Lung (tissue), 12 donors: ENCODE results near the gene TOLLIP. TPM values are rescaled to one million over a fixed set of nuclear protein-coding genes. Genes with fewer than 3 reads are reported as not detected.

ENCODE experiments used
- ATAC-seq: fragments of 200-7000 bp; cut with Tn5 transposase; one replicate; pipeline ENCODE4 v1.9.1; 2020; ENCODE audit warnings: moderate number of reproducible peaks; ENCODE audit not compliant: insufficient read depth, low FRiP score
- DNase-seq, 3 donors: peaks; one replicate each; pipeline ENCODE4 v3.0.0-alpha.2; 2013 to 2017
- H3K27ac ChIP-seq, 2 donors: one replicate each; pipeline ENCODE4 v1.5.1; 2013; ENCODE audit warnings: mild to moderate bottlenecking in 2 of 2, moderate library complexity in 2 of 2, control low read depth in 1 of 2, inconsistent platforms in 1 of 2, low read depth in 1 of 2, low read length in 1 of 2
- H3K27me3 ChIP-seq, 3 donors: one replicate each; pipeline ENCODE4 v1.5.1; 2013; ENCODE audit warnings: low read length in 2 of 3; ENCODE audit not compliant: control insufficient read depth in 3 of 3, insufficient read depth in 3 of 3
- H3K36me3 ChIP-seq, 4 donors: one replicate each; pipeline ENCODE4 v1.5.1; 2013; ENCODE audit warnings: low read length in 4 of 4, mild to moderate bottlenecking in 1 of 4, moderate library complexity in 1 of 4; ENCODE audit not compliant: control insufficient read depth in 4 of 4, insufficient read depth in 4 of 4
- H3K4me1 ChIP-seq, 5 donors: one replicate each; pipeline ENCODE4 v1.5.1; 2013; ENCODE audit warnings: low read length in 5 of 5, mild to moderate bottlenecking in 2 of 5, moderate library complexity in 1 of 5; ENCODE audit not compliant: control insufficient read depth in 5 of 5, insufficient read depth in 5 of 5
- H3K4me3 ChIP-seq: one replicate; pipeline ENCODE4 v1.5.1; 2013; ENCODE audit warnings: mild to moderate bottlenecking, control low read depth, moderate library complexity
- H3K9ac ChIP-seq, 2 donors: one replicate each; pipeline ENCODE4 v1.5.1; 2013; ENCODE audit warnings: low read length in 2 of 2, control low read depth in 1 of 2; ENCODE audit not compliant: insufficient read depth in 1 of 2
- H3K9me3 ChIP-seq, 4 donors: one replicate each; pipeline ENCODE4 v1.5.1; 2013; ENCODE audit warnings: low read length in 3 of 4, mild to moderate bottlenecking in 1 of 4, moderate library complexity in 1 of 4; ENCODE audit not compliant: control insufficient read depth in 4 of 4, insufficient read depth in 3 of 4
- CTCF ChIP-seq: IDR thresholded peaks from 2 replicates; pipeline ENCODE4 v1.5.1; 2012; ENCODE audit warnings: mild to moderate bottlenecking; ENCODE audit errors: control extremely low read depth, extremely low read depth
- WGBS, 2 donors: extraction: QIAGEN DNeasy Blood & Tissue Kit; methylation state at CpG; one replicate each; pipeline ENCODE4 v1.1.7; 2013; 5-methylcytosine and 5-hydroxymethylcytosine counted together
- polyA plus RNA-seq, 2 donors: library from polyadenylated mRNA; stranded (reverse); fragments of 200-250 nt; gene quantifications; one replicate each; pipeline ENCODE4 v1.2.1, GENCODE V29; 2013
- total RNA-seq, 2 donors: library from RNA; depleted of rRNA in 1 of 2; stranded (reverse); fragments of >200 nt in 1 of 2; gene quantifications; one replicate each; pipeline ENCODE4 v1.2.1, GENCODE V29; 2014 to 2021
- donor health status: control.
- donor health status: control.
- donor health status: Bipolar disorder and iron deficiency.
- donor health status: healthy.
- donor health status: DM: yes; HTN: yes; CAD: no.

TOLLIP gene
- total and polyA plus RNA-seq, 4 donors: 26.9 to 79.4 (median 43.4) TPM

GRCh38 chr11:1283091-1283511, 26.3 kb downstream of the TOLLIP start:
- ATAC-seq (no peak), DNase-seq (no peak)
- H3K27me3 ChIP-seq: no peaks in the 10 kb centered on the region
- H3K4me3 ChIP-seq: no peak overlapping the region
- no peaks in the 10 kb centered on the region for H3K9me3 ChIP-seq
- no peak overlapping the region for H3K9ac ChIP-seq
- TF ChIP-seq CTCF: no peak
- H3K4me1 ChIP-seq: peaks cover 0 to 3% (median 0%) of the 10 kb centered on the region in 5 donors
- no peak overlapping the region for H3K27ac ChIP-seq
- 96 to 98% methylated on average over 18 of the region's 18 CpGs for WGBS, 2 donors
- H3K36me3 ChIP-seq: peaks cover 4 to 76% (median 9%) of the 10 kb centered on the region in 4 donors

GRCh38 chr11:1281974-1282365, 27.5 kb downstream of the TOLLIP start:
- H3K36me3 ChIP-seq: peaks cover 2 to 77% (median 7%) of the 10 kb centered on the region in 4 donors
- WGBS, 2 donors: 52 to 60% methylated on average over 3 of the region's 3 CpGs
- no peaks in the 10 kb centered on the region for H3K9me3 ChIP-seq
- ATAC-seq (no peak), DNase-seq (no peak)
- no peak overlapping the region for H3K9ac ChIP-seq
- peaks cover 0 to 3% (median 0%) of the 10 kb centered on the region in 5 donors for H3K4me1 ChIP-seq
- H3K27ac ChIP-seq: peak overlapping the region in 1 of 2 donors; percentile 67
- H3K4me3 ChIP-seq: no peak overlapping the region
- no peak for TF ChIP-seq CTCF
- no peaks in the 10 kb centered on the region for H3K27me3 ChIP-seq

GRCh38 chr11:1281326-1281973, 28.0 kb downstream of the TOLLIP start:
- Histone ChIP-seq H3K9ac (no peak overlapping the region), H3K4me1 (peaks cover 0 to 3% (median 0%) of the 10 kb centered on the region in 5 donors), H3K27ac (peak overlapping the region in 1 of 2 donors; percentile 67), H3K36me3 (peaks cover 0 to 77% (median 4%) of the 10 kb centered on the region in 4 donors), H3K9me3 (no peaks in the 10 kb centered on the region), H3K4me3 (no peak overlapping the region), H3K27me3 (no peaks in the 10 kb centered on the region)
- 83 to 92% methylated on average over 33 of the region's 33 CpGs for WGBS, 2 donors
- DNase-seq (no peak), ATAC-seq (no peak)
- no peak for TF ChIP-seq CTCF
